Measurements from ENCODE around the gene EPB41. TPM values are rescaled to one million over a fixed set of nuclear protein-coding genes. Genes with fewer than 3 reads are reported as not detected.
A peak's percentile ranks its signal among the peaks of the same experiment; 100 is the strongest.

The EPB41 gene
- total RNA-seq, 1 experiment from 2014 or later = 20.5 TPM

GRCh38 chr1:28890836-28891235 is 23.5 kb upstream of the EPB41 start:
- DNase-seq (ENCODE audit: low spot score) = no peak

- no peak for DNase-seq (ENCODE audit: low spot score)
Measured at GRCh38 chr1:28891256-28891655, 23.1 kb upstream of the EPB41 start.

- no peak for DNase-seq (ENCODE audit: low spot score)
Measured at GRCh38 chr1:28893403-28894102, 20.8 kb upstream of the EPB41 start.

DNA sequence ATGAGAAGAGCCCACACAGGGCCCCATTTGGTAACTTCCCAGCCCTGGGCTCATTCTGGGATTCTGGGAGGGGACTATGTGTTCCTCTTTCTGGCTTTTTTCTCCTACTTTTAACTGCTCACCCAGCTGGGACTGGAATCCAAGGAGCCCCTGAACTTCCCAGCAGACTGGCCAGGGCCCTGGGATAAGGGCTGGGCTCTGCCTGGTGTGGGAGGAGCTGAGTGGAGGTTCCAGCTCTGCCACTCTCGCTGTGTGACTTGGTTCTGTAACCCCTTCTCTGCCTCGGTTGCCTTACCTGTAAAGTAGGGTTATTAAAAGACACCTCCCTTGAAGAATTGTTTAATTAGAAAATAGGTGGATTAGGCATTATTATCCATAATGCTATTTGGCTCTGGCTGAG is 19.6 kb upstream of the EPB41 start:
- DNase-seq (ENCODE audit: low spot score) = no peak

DNA sequence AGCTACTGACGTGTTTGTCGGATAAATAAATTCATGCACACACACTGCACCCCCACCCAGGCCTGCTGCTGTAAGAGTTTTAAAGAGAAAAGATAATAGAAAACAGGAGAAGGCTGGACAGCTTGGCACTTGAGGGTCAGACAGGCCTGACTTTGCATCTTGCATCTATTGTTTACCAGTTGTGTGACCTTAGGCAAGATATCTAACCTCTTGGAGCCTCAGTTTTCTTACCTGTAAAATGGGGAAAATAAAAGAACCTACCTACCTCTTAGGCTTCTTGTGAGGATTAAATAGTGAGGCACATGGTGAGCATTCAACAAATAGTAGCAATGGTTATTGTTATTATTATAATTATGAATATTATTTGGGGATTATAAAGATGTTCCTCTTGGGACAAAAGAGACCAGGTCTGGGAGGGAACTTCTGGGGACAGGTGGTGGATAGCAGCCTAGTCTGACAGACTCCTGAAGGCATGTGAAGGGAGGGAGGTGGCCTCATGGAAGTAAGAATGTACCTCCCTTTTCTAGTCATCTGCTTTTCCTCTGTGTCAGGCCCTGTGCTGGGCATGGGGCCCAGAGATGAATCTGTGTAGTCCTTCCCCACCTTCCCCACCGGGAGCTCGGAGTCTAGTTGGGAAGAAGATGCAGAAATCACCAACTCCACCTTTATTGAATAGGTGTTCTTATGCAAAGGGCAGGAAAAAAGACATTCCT is 18.3 kb upstream of the EPB41 start:
- no peak for DNase-seq (ENCODE audit: low spot score)

- DNase-seq (ENCODE audit: low spot score) = no peak
Measured at GRCh38 chr1:28896609-28896986, 17.8 kb upstream of the EPB41 start.

- DNase-seq (ENCODE audit: low spot score) = no peak
Measured at GRCh38 chr1:28897789-28898188, 16.6 kb upstream of the EPB41 start.

DNA sequence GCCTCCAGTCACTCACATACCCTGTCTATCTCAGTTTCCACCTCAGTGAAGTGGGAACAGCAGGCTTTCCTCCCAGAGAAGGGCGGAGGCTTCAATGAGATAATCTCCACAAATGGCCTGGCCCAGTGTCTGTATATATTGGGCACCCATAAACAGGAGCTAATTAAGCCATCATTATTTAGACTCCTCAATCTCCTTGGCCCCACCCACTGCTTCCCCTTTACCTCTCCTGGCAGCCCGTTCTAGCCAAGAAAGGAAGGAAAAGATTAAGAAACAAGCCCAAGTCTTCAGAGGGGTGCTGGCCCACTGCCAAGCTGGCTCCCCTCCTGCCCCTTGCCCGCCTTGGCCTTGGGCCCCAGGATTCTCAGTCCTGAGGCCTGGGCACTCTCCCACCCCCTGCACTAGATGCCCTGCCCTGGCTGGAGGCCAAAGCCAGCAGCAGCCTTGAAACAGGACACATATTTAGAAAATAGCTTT is 15.9 kb upstream of the EPB41 start:
- DNase-seq (ENCODE audit: low spot score) = no peak

GRCh38 chr1:28899267-28899666 is 15.1 kb upstream of the EPB41 start:
- no peak for DNase-seq (ENCODE audit: low spot score)

DNA sequence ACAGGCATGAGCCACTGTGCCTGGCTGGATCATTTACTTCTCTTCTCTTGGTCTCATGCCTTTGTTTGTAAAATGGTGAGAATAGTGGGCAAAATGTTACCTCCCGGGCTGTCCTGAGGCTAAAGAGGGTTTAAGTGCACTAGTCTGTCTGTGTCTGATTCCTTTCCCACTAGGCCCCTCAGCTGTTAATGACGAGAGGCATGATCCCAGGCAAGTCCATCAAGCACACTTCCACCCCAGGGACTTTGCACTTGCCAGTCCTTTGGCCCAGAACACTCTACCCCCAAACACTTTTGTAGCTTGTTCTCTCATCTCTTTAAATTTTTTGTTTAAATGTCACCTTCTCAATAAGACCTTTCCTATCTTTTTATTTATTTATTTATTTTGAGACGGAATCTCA is 13.8 kb upstream of the EPB41 start:
- no peak for DNase-seq (ENCODE audit: low spot score)

GRCh38 chr1:28902738-28903137 is 11.6 kb upstream of the EPB41 start:
- DNase-seq (ENCODE audit: low spot score) = no peak

- no peak for DNase-seq (ENCODE audit: low spot score)
Measured at GRCh38 chr1:28905921-28906666, 8.3 kb upstream of the EPB41 start.

- no peak for DNase-seq (ENCODE audit: low spot score)
Measured at GRCh38 chr1:28909198-28909597, 5.2 kb upstream of the EPB41 start.

GRCh38 chr1:28910379-28911115 is 3.8 kb upstream of the EPB41 start:
- DNase-seq (ENCODE audit: low spot score) = no peak

GRCh38 chr1:28913786-28914227 is 562 bp upstream of the EPB41 start:
- no peak for DNase-seq (ENCODE audit: low spot score)

DNA sequence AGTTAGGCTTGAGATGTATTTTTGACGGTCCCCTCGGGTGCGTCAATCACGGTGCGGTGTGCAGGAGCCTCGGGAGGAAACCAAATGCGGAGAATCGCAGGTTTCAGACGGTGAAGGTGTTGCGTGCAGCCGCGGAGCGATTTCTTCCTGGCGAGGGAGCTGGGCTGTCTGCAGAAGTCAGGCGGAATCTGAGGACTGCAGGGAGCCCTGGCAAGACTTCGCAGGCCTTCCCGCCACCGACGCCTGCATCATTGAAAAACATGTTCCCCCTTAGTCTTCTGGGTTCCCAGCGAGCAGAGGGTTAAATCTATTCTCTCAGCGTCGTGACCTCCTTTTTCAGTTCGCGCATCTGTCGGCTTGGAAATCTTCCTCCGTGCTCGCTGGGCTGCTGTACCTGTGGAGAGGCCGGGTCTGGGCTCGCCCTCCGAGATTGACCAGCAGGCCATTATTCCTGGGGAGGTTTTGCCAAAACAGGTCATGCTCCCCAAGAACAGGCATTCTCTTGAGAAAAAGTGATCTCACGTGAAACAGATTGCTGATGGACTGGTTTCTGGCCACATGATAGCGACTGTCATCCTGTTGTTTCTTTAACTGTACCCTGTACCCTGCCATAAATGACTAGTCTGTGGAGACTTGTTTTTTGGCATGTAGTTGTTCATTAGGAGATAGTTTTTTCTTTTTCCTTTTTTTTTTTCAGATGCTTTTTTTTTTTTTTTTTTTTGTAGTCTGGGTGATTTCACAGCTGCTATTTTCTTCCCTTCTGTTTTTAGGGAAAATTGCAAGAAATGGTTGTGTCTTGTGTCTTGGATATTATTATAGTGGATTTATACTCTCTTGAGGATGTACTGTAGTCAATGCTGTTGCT is 894 bp downstream of the EPB41 start:
- DNase-seq (ENCODE audit: low spot score) = no peak

DNA sequence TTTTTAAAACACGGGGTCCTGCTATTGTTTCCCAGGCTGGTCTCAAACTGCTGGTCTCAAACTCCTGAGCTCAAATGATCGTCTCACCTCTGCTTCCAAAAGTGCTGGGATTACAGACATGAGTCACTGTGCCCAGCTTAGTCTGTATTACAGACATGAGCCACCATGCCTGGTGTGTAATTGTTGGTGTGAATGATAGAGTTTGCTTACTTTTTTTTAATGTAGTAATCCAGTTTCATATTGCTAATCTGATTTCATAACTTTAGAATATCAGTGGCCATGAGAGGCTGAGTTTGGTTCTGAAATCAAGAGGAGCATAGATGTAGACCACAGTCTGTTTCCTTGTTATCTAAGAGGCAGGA is 3.4 kb downstream of the EPB41 start:
- DNase-seq (ENCODE audit: low spot score) = no peak

GRCh38 chr1:28921286-28921869 is 7.0 kb downstream of the EPB41 start:
- no peak for DNase-seq (ENCODE audit: low spot score)

- no peak for DNase-seq (ENCODE audit: low spot score)
Measured at GRCh38 chr1:28925350-28925891, 11.1 kb downstream of the EPB41 start.

DNA sequence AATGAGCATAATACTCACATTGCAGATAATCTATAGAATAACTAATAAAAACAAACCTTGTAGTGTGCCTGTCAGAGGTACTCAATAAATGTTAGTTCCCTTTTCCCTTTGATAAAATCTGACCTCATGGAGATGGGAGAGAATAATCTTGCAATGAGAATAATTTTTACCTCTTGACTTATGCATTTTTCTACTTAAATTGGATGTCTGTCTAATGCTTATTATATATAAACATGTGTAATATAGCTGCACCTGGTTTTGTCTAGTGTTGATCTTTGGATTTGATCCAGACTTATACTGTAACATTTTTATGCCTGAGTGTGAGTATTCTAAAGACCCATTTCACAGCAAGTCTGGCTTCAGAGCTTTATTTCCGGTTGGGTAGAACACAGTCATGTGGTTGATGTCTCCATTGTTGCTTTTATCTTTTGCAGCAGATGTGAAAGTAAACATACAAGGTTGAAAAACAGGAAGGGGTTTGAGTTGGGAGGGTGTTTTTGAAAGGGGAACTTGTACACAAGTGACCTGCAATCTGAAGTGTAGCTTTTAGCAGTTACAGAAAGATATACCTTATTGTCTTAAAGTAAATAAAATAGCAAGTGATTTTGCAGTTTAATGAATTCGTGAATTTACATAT is 12.4 kb downstream of the EPB41 start:
- peak; percentile 0 for DNase-seq (ENCODE audit: low spot score)

Measured in A172 (cell line).